Dedifferentiated amniotic fluid mesenchymal stem cell (primary cell): ENCODE measurements around the gene IMMP2L.
"Not testable (repeated sequence)": the region's sequence is repeated elsewhere in the genome, so short reads cannot be mapped to it uniquely, and the experiment has no call there.

Experiments
- DNase-seq: peaks from one replicate; pipeline ENCODE4 v3.0.0-alpha.2; 2016; ENCODE audit errors: extremely low spot score

IMMP2L gene

DNA sequence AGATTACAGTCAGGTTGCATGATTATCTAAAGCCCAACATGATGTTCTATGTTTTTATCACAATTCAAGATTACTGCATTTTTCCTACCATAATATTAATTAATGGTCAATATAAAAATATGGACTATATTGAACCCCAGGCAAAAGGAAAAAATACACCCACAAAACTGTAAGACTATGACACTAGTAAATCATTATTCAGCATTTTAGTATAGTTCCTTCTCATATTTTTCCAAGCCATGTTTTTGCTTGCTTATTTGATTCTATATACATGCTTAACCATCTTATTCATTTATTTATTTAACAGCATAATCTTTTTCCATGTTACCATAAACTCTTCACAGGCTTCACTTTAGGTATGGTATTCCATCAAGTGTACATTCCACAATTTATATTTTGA lies 101.6 kb downstream of the IMMP2L start:
- no peak for DNase-seq

DNA sequence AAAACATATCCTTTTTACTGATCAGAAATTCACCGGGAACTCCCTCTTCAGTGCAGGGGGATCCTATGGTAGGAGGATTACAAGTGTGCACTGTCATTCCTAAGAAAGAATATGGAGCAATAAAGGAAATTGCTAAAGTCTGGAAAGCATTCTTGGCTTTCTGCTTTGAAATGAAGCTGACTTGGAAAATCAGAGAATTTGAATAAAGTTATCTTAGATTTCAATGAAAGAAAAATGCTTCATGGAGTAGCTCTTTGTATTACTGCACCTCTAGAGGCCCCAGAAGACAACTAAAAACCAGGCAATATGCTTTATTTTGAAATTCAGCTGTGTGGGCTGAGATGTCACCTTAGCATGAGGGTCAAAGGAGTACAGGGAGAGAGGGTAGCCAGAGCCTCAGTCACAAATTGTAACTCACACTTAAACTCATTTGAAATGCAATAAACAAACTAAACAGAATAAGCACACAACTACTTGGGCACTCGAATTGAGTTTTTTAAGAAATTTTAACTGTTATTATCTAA lies 102.5 kb downstream of the IMMP2L start:
- no peak for DNase-seq

DNA sequence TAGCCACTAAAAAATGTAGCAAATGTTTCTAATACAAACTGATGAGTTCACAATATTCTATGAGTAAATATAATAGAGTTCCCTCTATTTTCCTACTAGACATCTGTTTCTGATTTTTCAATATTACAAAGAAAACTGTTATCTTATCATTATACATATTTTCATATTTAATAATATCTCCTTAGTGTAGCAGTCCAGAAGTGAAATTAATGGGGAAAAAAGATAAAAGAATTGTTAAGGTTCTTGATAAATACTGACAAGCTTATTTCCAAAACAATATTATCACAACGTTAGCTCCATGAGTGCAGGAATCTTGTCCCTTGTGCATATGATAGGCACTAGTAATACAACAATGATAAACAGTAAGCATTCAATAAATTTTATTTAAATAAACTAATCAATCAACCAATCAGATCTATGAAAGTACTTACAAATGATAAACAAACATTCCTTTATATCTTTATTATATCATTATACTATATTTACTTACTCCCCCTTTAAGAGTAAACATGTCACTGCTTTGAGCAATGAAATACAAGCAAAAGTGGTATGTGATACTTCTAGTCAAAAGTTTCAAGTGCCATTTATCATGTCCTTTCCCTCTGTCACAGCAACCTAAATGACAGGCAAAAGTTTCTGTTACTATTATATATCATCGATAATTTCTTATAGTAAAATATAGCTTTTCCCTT lies 103.1 kb downstream of the IMMP2L start:
- no peak for DNase-seq

DNA sequence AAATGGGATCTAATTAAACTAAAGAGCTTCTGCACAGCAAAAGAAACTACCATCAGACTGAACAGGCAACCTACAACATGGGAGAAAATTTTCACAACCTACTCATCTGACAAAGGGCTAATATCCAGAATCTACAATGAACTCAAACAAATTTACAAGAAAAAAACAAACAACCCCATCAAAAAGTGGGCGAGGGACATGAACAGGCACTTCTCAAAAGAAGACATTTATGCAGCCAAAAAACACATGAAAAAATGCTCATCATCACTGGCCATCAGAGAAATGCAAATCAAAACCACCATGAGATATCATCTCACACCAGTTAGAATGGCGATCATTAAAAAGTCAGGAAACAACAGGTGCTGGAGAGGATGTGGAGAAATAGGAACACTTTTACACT lies 111.6 kb downstream of the IMMP2L start:
- DNase-seq, result not testable (repeated sequence)

DNA sequence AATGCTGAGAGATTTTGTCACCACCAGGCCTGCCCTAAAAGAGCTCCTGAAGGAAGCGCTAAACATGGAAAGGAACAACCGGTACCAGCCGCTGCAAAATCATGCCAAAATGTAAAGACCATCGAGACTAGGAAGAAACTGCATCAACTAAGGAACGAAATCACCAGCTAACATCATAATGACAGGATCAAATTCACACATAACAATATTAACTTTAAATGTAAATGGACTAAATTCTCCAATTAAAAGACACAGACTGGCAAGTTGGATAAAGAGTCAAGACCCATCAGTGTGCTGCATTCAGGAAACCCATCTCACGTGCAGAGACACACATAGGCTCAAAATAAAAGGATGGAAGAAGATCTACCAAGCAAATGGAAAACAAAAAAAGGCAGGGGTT lies 114.8 kb downstream of the IMMP2L start:
- not testable (repeated sequence) for DNase-seq

DNA sequence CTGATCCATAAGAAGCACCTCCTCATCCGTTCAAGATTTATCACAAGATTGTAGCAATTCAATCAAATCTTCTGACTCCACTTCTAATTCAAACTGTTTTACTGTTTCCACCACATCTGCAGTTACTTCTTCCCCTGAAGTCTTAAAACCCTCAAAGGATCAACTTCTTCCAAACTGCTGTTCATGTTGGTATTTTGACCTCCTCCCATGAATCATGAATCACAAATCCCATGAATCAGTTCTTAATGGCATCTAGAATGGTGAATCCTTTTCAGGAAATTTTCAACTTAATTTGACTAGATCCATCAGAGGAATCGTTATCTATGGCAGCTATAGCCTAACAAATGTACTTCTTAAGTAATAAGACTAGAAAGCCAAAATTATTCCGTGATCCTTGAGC lies 122.3 kb downstream of the IMMP2L start:
- DNase-seq, result no peak

DNA sequence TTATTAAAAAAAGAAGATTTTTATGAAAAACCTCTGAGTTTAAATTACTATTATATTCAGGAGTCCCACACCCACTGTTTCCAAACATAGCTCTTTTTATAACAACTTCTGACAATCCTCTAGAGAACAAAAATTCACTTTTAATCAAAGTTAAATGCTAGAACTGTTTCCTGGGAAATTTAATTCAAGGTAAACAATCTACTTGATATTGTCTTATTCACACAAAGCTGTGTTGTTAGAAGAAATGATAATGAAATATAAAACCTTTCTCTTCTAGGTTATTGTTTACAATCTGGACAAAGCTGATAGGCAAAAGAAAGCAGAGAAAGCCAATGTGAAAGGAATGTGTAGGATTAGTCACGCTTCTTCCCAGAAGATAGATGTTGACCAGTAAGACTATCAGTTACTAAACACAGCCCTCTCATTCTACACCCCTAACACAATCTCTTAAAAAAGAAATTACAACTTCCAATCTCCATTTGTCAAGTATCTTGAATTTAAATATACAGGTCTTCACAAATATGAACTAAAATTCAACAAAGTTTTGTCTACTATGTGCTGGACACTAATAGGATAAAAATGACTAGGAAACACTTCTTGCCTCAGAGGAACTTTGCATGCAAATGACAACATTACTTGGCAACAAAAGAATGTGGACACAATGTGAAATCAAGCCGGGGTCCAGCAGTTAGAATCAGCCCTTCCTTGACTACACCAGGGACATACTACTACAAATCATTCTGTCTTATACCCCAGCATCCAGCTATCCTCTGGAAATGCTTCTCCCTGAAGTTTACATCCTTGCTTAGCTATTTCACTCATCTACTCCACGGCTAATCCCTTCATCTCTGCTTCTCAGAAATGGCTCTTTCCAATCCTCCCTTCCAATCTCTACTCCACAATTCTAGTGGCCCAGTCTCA lies 123.7 kb downstream of the IMMP2L start:
- DNase-seq, result peak; percentile 74

DNA sequence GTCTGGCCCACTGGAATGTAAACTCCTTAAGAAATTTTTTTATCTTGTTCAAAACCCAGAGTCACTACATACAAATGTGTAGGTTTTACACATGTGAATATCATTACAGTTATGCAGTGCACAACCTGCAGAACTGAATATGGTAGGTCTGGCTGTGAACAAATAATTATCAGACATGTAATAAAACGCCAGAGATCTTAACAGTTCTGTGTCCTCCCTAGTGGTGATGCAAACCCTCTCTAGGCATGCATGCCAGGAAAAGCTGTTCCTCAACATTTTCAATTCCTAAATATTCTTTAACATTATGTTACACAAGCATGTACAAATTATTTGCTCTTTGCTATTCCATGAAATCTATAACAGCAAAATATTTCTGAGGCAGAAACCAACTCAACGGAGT lies 124.6 kb downstream of the IMMP2L start:
- DNase-seq, result no peak

DNA sequence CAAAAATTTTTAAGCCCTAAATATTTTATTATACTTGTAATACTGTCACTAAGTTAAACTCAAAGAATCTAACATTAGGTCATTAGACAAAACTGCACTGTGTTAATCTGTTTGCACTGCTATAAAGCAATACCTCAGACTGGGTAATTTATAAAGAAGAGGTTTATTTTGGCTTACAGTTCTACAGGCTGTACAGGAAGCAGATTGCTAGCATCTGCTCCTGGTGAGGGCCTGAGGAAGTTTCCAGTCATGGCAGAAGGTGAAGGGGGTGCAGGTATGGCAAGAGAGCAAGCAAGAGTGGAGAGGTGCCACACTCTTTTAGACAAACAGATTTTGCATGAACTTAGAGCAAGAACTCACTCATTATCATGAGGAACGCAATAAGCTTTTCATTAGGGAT lies 125.7 kb downstream of the IMMP2L start:
- DNase-seq, result no peak

DNA sequence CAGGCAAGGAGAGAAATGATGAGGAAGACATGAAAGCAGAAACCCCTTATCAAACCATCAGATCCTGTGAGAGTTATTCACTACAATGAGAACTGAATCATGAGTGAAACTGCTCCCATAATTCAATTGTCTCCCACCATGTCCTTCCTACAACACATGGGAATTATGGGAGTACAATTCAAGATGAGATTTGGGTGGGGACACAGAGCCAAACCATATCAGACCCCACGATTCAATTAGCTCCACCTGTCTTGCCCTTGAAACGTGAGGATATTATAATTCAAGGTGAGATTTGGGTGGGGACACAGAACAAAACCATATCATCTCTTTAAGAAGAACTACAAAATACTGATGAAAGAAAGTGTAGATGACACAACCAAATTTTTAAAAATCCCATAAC lies 128.9 kb downstream of the IMMP2L start:
- no peak for DNase-seq

DNA sequence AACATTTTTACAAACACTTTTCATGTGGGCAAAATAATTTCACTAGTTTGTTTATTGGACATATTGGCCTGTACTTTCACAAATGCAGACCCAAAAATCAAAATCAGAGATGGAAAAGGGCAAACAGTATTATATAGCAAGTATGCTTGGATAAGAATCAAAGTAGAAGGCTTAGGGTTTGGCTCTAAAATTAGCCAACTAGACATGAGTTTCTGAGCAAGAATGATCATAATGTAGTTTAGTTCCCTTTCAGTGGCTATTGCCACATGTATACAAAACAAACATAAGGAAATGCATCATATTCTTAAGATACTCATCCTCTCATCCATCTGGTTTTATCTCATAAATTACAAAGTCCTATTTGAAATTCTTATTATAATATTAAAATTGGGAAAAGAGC lies 132.5 kb downstream of the IMMP2L start:
- peak; percentile 48 for DNase-seq

DNA sequence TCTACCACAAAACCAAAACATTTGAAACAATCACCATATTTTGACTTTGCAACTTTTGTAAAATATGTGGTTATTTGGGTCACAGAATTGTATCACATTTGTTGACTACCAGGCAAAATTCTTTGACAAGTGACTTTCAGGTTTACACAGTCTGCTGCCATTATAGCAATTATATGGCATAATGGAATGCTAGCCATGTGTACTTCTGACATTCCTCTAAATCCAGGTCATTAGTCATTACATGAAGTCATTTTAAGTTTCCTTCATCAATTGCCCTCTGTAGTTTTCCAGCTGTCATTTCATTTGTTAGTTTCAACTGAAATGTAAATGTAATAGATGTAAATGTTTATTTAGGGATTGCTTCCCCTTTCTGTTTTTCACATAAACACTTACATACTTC lies 137.5 kb downstream of the IMMP2L start:
- DNase-seq, result peak; percentile 35

DNA sequence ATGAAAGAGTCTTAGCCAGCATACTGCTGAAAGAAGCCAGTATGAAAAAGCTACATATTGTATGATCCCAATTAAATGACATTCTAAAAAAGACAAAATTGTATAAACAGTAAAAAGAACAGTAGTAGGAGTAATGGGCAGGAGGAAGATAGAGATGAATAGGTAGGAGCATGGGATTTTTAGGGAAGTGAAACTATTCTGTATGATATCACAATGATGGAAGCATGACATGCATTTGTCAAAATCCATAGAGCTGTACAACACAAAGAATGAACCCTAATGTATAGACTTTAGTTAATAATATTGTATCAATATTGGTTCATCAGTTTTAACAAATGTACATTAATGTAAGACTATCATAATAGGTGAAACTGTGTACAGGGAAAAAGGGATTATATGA lies 147.9 kb downstream of the IMMP2L start:
- DNase-seq, result no peak

DNA sequence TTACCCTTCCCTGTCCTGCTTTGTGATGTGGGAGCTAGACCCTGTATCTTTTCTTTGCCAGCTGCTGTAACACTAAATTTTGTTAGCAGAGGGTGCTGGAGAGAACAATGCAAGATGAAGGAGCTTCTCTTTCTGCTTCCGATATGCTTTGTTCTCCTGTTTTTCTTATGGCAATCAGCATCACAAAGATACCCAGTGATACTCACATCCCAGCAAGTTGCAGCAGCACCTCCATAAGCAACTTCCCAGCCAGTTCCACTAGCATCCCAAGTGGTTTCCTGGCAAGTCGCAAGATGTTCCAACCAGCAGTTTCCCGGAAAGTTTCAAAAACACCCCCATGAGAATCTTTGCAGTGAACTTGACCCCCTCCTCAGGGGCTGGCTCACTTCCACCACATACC lies 148.6 kb downstream of the IMMP2L start:
- no peak for DNase-seq

DNA sequence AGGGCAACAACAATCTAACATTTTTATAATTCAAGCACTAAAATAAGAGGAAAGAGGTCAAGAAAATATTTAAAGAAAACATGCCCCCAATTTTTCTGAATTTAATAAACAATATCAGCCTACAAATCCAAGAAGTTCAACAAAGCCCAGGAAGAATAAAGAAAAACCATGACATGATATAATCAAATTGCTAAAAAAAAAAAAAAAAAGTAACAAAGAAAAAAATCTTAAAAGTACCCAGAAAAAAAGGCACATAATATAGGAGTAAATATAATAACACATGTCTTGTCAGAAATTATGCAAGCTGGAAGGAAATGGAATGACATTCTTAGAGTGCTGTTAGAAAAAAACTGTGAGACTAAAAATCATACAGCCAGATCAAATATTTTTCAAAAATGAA lies 151.4 kb downstream of the IMMP2L start:
- DNase-seq, result no peak

DNA sequence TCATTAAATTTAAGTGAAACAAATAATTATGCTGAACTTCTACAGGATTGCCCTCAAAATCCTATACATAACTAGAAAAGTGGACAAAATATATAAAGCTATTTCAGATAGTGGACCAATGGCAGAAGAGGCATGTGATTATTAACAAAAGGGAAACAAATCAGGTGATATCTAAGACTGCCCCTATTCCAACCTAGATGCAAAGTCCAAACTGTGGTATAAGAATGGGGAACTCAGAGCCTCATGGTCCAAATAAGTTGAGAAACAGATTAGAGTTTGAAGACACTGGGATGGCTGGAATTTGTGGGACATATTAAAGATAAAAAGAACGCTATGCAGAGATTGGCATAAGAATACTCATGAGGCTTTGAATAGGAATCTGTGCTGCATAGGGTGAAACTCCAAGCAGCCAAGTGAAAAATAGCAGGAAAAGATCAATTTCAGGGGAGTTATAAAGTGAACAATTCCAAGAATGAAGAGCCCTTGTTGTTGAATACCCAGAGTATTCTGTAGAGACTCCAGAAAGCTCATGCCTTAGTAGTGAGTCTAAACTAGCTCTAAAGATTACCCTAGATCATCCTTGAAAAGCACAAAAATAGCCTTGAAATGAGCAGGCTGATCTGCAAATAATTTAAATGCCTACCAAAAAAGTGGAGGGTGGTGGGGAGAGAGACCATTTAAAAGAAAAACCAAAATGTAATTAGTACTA lies 152.4 kb downstream of the IMMP2L start:
- DNase-seq, result peak; percentile 49

DNA sequence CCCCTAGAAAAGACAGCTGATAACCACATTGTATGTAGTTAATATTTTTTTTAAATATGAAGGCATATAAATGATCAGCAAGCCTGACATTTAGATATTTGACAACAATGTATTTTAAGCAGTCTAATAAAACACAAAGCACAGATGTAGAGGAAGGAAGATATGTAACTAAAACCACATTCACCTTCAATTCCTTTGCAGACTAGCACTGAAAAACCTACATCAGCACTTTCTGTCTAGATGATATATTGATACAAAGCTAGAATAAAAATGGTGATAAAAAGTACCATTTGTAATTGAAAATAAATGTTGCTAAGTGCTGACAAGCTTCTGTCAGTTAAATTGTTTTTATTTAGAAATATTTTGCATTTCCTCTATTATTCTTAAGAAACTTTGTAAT lies 153.6 kb downstream of the IMMP2L start:
- DNase-seq, result no peak

DNA sequence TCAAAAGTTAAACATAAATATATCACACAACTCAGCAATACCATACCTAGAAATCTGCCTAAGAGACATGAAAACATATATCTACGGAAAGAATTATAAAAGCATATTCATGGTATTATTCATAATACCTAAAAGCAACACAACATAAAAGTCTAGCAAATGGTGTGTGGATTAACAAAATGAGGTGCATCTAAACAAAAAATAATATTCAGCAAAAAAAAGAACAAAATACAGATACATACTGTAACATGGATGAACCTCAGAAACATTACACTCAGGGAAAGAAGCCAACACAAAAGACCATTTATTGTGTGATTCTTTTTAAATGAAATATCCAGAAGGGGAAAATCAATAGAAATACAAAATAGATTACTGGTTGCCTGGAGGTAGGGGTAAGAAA lies 155.0 kb downstream of the IMMP2L start:
- no peak for DNase-seq

DNA sequence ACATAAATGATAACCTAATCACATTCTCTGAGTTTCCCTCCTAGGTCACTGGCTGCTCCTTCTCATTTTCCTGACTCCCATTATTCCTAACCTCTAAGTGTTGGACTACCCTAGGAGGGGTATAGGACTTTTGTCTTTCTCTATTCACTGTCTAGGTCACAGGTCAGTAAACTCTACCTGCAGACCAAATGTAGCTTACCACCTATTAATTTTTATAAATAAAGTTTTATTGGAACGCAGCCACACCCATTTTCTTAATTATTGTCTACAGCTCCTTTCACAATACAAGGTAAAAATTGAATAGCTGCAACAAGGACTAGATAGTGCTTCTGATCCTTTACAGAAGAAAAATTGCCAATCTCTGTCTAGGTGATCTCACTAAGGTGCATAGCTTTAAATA lies 156.7 kb downstream of the IMMP2L start:
- DNase-seq, result no peak

DNA sequence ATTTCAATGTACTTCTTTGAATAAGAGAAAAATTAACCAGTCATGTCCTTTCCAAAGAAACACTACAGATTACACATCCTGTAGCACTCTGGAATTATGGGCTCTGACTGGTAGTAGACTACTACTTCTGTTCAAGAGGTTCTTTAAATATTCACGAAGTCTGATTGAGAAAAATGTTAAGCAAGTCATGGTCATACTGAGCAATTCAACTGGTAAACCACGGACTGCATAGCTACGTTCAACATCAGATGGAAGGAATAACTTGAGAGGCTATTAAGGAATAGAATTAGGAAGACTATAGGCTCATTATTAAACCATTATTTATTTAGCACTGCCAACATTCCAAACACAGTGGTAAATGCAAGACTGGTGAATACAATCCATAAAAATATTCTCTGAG lies 160.8 kb downstream of the IMMP2L start:
- no peak for DNase-seq

DNA sequence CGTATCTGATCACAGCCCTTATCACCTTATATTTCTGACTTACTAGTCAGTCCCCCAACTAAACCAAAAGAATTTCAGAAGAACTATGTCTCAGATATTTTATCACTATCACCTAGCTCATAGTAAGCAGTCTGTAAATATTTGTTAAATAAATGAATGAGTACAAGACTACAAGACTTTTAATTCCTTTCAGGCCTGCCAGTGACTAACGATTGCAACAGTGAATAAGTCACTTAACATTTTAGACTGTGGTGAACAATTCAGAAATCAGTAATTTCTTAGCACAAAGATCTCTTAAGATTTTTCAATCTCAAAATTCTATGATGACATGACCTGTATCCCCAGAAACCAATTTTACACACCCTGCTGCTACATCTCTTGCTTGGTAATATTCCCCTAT lies 162.2 kb downstream of the IMMP2L start:
- no peak for DNase-seq

DNA sequence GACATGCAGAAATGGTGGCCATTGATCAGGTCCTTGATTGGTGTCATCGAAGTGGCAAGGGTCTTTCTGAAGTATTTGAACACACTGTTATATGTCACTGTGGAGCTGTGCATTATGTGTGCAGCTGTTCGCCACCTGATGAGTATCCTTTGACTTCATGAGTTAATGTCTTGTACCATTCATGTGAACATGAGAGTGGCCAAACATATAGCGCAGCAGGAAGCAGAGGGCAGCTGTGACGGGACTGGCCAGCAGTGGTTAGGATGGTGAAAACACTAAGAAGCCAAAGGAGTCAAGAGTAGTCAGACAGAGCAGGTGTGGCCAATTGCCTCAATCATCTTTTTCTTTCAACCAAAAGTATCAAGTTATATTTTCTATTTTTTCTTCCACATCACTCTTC lies 167.4 kb downstream of the IMMP2L start:
- DNase-seq, result no peak
